Gastrocnemius medialis (tissue), 4 donors: ENCODE measurements around the gene ALG12. TPM values are rescaled to one million over a fixed set of nuclear protein-coding genes. Genes with fewer than 3 reads are reported as not detected.

Experiments
- ATAC-seq, 2 donors: fragments of 150-250 bp; one replicate each; pipeline ENCODE4 v1.9.1; 2016
- DNase-seq, 2 donors: peaks; one replicate each; pipeline ENCODE4 v3.0.0-alpha.2; 2019
- H3K27ac ChIP-seq, 4 donors: fragments of 200-600 bp; sonication (generic); 1 replicate in 1 of 4; 2 replicates in 3 of 4; pipeline ENCODE4 v1.5.1; 2016 to 2018; ENCODE audit warnings: mild to moderate bottlenecking in 2 of 4, moderate library complexity in 1 of 4
- H3K27me3 ChIP-seq, 3 donors: fragments of 200-600 bp; sonication (generic) in 2 of 3; 1 replicate in 1 of 3; 2 replicates in 2 of 3; pipeline versions ENCODE4 v1.5.1 to v1.6.0; 2016 to 2019; ENCODE audit warnings: mild to moderate bottlenecking in 1 of 3, moderate library complexity in 1 of 3
- H3K36me3 ChIP-seq, 2 donors: fragments of 200-600 bp; sonication (generic) in 1 of 2; one replicate each; pipeline ENCODE4 v1.5.1; 2017 to 2018
- H3K4me1 ChIP-seq, 2 donors: fragments of 200-600 bp; sonication (generic) in 1 of 2; one replicate each; pipeline ENCODE4 v1.5.1; 2016 to 2017; ENCODE audit warnings: mild to moderate bottlenecking in 2 of 2
- H3K4me3 ChIP-seq, 4 donors: fragments of 200-600 bp; sonication (generic) in 3 of 4; 1 replicate in 1 of 4; 2 replicates in 3 of 4; pipeline ENCODE4 v1.5.1; 2016 to 2019; ENCODE audit warnings: mild to moderate bottlenecking in 2 of 4
- H3K9me3 ChIP-seq, 3 donors: fragments of 200-600 bp; sonication (generic) in 2 of 3; 1 replicate in 1 of 3; 2 replicates in 2 of 3; pipeline ENCODE4 v1.5.1; 2016 to 2019
- CTCF ChIP-seq, 5 experiments: fragments of 450-650 bp in 3 of 5; fragments of 200-600 bp in 2 of 5; sonication (generic) in 2 of 5; IDR thresholded peaks in 4 of 5; conservative IDR thresholded peaks in 1 of 5; 1 replicate in 4 of 5; 2 replicates in 1 of 5; pipeline ENCODE4 v1.5.1; 2016 to 2019; ENCODE audit warnings: antibody characterized with exemption in 5 of 5, mild to moderate bottlenecking in 3 of 5, moderate library complexity in 3 of 5
- POLR2A ChIP-seq, 2 donors: fragments of 450-650 bp; IDR thresholded peaks; one replicate each; pipeline ENCODE4 v1.6.1; 2017; ENCODE audit warnings: antibody characterized with exemption in 2 of 2, mild to moderate bottlenecking in 2 of 2, moderate library complexity in 2 of 2
- in situ Hi-C, 4 donors: fragments of 200-750 bp; cut with MboI; loops; one replicate each; pipeline versions ENCODE4 v1.15.0 to v1.8.0; 2017; ENCODE audit warnings: low sequenced_read_pairs in 4 of 4
- intact Hi-C: fragments of 100-400 bp; cut with DNase I; formaldehyde crosslinking; loops from one replicate; pipeline ENCODE4 v1.15.1; 2023; ENCODE audit warnings: low total_unique reads
- total RNA-seq, 4 donors: library from RNA; depleted of rRNA; stranded (reverse); fragments of >200 nt; gene quantifications; one replicate each; pipeline versions ENCODE4 v1.1.0 to v1.2.3, GENCODE V29; 2016

ALG12 gene
- total RNA-seq, 4 donors from 2014 or later: 6.4 to 9.6 (median 8.2) TPM

- DNase-seq (no peak), ATAC-seq (no peak)
- no peak for TF ChIP-seq CTCF (IDR thresholded peaks at IDR 0.05 in 4 of 5, conservative IDR thresholded peaks at IDR 0.05 in 1 of 5)
- TF ChIP-seq POLR2A (IDR thresholded peaks at IDR 0.05): no peak
- Histone ChIP-seq H3K4me1 (no peaks in the 10 kb centered on the region), H3K36me3 (peaks cover 0 to 5% of the 10 kb centered on the region in 2 donors), H3K27me3 (no peaks in the 10 kb centered on the region), H3K9me3 (peaks cover 0 to 23% (median 5%) of the 10 kb centered on the region in 3 donors), H3K4me3 (no peak overlapping the region), H3K27ac (no peak overlapping the region)
- intact Hi-C loops: no loop called here
- in situ Hi-C loops: no loop called here
Measured at GRCh38 chr22:49867303-49868265, 50.7 kb downstream of the ALG12 start.

- no peaks in the 10 kb centered on the region for H3K27me3 ChIP-seq
- in situ Hi-C loops: no loop called here
Measured at GRCh38 chr22:49866646-49867045, 51.6 kb downstream of the ALG12 start.

GRCh38 chr22:49866134-49866533 lies 52.1 kb downstream of the ALG12 start:
- no peak overlapping the region for H3K4me3 ChIP-seq
- H3K4me1 ChIP-seq: no peaks in the 10 kb centered on the region
- in situ Hi-C loops (no loop called here), intact Hi-C loops (no loop called here)
- H3K27ac ChIP-seq: no peak overlapping the region
- H3K27me3 ChIP-seq: no peaks in the 10 kb centered on the region
- ATAC-seq: no peak
- TF ChIP-seq CTCF (IDR thresholded peaks at IDR 0.05 in 4 of 5, conservative IDR thresholded peaks at IDR 0.05 in 1 of 5): no peak
- TF ChIP-seq POLR2A (IDR thresholded peaks at IDR 0.05): no peak
- peaks cover 0 to 5% of the 10 kb centered on the region in 2 donors for H3K36me3 ChIP-seq
- H3K9me3 ChIP-seq: peaks cover 0 to 23% (median 5%) of the 10 kb centered on the region in 3 donors
- DNase-seq: no peak

More at GRCh38 chr22:49866646-49867045, 51.6 kb downstream of the ALG12 start:
- Histone ChIP-seq H3K27ac (no peak overlapping the region), H3K36me3 (peaks cover 0 to 5% of the 10 kb centered on the region in 2 donors), H3K4me3 (no peak overlapping the region), H3K4me1 (no peaks in the 10 kb centered on the region), H3K9me3 (peaks cover 0 to 23% (median 5%) of the 10 kb centered on the region in 3 donors)
- TF ChIP-seq POLR2A (IDR thresholded peaks at IDR 0.05) (no peak), CTCF (IDR thresholded peaks at IDR 0.05 in 4 of 5, conservative IDR thresholded peaks at IDR 0.05 in 1 of 5) (no peak)
- ATAC-seq (no peak), DNase-seq (no peak)
- intact Hi-C loops: no loop called here

- no peak overlapping the region for H3K4me3 ChIP-seq
- peaks cover 0 to 5% of the 10 kb centered on the region in 2 donors for H3K36me3 ChIP-seq
- H3K4me1 ChIP-seq: no peaks in the 10 kb centered on the region
- H3K27me3 ChIP-seq: no peaks in the 10 kb centered on the region
- H3K27ac ChIP-seq: no peak overlapping the region
- no peak for TF ChIP-seq CTCF (IDR thresholded peaks at IDR 0.05 in 4 of 5, conservative IDR thresholded peaks at IDR 0.05 in 1 of 5)
- no peak for TF ChIP-seq POLR2A (IDR thresholded peaks at IDR 0.05)
- no peak for DNase-seq
- in situ Hi-C loops: no loop called here
- intact Hi-C loops: no loop called here
- no peak for ATAC-seq
- peaks cover 0 to 23% (median 5%) of the 10 kb centered on the region in 3 donors for H3K9me3 ChIP-seq
Measured at GRCh38 chr22:49865156-49865555, 53.1 kb downstream of the ALG12 start.
